GM19240 (cell line): Measurements from ENCODE around the gene VAV2.
A peak's percentile ranks its signal among the peaks of the same experiment; 100 is the strongest.

Experiments used
- DNase-seq: peaks from one replicate; pipeline ENCODE4 v3.0.0; 2011; ENCODE audit warnings: low spot score; ENCODE audit not compliant: insufficient read length

Gene VAV2

GRCh38 chr9:133797406-133798105 is 194.6 kb downstream of the VAV2 start:
- DNase-seq: no peak

- DNase-seq: no peak
Measured at GRCh38 chr9:133796562-133796961, 195.6 kb downstream of the VAV2 start.

- no peak for DNase-seq
Measured at GRCh38 chr9:133795049-133795448, 197.1 kb downstream of the VAV2 start.

GRCh38 chr9:133794016-133794760 is 197.9 kb downstream of the VAV2 start:
- no peak for DNase-seq

- DNase-seq: no peak
Measured at GRCh38 chr9:133793471-133793870, 198.7 kb downstream of the VAV2 start.

GRCh38 chr9:133792721-133793470 is 199.2 kb downstream of the VAV2 start:
- DNase-seq: peak; percentile 78

GRCh38 chr9:133791735-133792649 is 200.1 kb downstream of the VAV2 start:
- no peak for DNase-seq

DNA sequence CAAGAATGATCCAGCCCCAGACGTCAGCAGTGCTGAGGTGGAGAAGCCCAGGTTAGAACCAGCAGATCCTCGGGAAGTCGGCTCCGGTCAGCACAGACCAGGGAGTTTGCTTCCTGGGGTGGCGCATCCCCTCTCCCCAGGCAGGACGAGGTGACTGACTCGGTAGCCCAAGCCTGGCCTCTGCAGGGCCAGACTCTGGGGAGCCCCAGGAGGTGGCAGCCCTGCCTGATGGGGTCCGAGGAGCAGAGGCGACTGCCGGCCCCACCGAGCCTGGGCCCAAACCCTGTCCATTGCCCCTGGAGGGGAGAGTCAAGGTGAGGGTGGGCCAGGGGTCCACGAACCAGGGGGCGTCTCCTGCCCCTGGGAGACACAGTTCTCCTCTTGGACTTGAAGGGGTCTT is 201.1 kb downstream of the VAV2 start:
- DNase-seq: no peak

DNA sequence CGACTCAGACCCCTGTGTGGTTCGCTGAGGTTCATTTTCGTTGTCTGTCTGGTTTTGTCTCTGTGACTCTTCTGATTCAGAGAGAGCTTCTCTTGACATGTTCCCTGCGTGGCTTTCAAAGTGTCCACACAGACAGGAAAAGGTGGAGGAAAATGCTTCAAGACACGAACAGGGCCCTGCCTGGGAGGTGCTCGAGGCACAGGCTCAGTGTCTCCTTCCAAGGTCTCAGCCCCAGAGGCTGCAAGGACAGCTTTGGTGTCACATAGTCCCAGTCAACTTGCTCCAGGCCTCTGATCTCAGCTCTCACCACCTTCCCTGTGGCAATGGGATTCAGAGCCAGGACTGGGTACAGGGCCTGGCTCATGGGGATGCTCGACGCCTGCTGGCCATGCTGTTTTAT is 202.3 kb downstream of the VAV2 start:
- DNase-seq: no peak

DNA sequence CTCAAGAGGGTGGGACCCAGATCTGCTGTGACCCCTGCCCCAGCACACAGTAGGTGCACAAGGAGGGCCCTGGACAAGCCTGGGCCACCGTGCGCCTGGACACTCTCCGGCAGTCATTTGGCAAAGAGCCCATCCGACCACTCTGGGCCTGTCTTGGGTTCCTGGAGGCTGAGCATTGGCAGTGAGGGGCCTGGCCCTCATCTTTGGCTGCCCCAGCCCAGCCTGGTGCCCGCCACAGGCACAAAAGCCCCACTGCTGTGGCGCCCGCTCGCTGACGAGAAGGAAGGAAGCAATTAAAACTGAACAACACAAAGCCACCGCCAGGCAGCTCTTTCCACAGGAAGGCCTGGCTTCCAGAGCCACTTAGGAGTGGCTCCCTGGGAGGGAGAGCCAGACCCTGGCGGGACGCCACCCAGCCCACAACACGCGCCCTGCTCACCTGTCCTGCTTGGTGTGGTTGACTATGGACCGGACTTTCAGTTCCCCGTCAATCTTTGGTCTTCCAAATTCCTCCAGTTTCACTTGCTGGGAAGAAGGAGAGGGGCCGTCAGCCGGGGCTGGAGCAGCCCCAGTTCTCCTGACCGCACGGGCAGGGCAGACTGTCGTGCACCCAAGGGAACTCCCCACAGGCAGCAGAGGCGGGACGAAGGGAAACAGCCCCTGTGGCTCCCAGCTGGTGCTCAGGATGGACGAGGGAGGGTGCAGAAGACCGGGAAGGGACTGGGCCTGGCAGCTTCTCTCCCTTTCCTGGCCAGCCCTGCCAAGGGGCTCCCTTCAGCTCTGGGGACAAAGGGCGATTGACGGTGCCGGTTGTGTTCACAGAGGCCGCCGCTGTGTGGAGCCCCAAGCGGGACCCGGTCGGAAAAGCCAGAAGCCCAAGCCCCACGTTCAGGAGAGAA is 203.1 kb downstream of the VAV2 start:
- no peak for DNase-seq

- DNase-seq: no peak
Measured at GRCh38 chr9:133788045-133788818, 203.9 kb downstream of the VAV2 start.

GRCh38 chr9:133787754-133788025 is 204.4 kb downstream of the VAV2 start:
- peak; percentile 87 for DNase-seq

GRCh38 chr9:133786907-133787753 is 205.0 kb downstream of the VAV2 start:
- no peak for DNase-seq

DNA sequence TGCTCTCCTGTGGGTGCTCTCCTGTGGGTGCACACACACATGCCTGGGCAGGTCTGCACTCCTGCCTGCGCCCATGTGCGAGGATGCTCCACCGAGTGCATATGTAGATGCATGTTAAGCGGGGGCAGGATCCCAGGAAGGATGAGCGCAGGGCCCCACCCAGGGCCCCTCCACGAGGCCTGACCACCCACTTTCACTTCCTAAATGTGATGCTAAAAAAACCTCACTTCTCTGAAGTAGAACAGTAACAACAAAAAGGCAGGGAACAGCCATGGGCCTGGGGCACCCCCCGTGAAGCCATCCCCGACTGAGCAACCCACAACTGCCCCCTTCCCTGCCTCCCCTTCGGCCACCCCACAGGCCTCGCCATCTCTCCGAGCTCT is 205.8 kb downstream of the VAV2 start:
- DNase-seq: peak; percentile 33

DNA sequence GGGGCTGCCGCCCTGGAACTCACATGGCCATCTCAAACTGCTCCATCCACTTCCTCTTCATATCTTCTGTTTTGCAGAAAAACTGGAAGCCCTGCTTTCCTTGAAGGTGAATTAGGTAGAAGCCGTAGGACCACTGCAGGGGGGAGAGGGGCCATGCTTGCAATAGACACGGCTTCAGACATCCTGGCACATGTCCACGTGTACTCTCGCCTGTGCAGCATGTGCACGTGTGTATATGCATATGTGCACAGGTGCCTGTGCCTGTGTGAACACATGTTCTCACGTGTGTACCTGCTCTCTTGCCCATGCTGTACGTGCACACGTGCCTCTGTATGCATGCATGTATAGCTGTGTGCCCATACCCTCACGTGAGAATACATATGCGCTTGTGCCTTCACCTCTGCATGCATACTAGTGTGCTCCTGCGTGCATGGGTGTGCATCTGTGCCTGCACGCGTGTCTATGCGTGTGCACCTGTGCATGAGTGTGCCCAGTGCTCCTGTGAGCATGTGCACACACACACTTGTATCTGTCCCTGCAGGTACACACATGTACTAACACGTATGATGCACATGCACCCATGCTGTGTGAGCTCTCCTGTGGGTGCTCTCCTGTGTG is 206.3 kb downstream of the VAV2 start:
- no peak for DNase-seq

- no peak for DNase-seq
Measured at GRCh38 chr9:133784731-133785561, 207.2 kb downstream of the VAV2 start.

- no peak for DNase-seq
Measured at GRCh38 chr9:133783331-133783731, 208.8 kb downstream of the VAV2 start.
